Measurements from ENCODE around the gene RAC2.

DNA sequence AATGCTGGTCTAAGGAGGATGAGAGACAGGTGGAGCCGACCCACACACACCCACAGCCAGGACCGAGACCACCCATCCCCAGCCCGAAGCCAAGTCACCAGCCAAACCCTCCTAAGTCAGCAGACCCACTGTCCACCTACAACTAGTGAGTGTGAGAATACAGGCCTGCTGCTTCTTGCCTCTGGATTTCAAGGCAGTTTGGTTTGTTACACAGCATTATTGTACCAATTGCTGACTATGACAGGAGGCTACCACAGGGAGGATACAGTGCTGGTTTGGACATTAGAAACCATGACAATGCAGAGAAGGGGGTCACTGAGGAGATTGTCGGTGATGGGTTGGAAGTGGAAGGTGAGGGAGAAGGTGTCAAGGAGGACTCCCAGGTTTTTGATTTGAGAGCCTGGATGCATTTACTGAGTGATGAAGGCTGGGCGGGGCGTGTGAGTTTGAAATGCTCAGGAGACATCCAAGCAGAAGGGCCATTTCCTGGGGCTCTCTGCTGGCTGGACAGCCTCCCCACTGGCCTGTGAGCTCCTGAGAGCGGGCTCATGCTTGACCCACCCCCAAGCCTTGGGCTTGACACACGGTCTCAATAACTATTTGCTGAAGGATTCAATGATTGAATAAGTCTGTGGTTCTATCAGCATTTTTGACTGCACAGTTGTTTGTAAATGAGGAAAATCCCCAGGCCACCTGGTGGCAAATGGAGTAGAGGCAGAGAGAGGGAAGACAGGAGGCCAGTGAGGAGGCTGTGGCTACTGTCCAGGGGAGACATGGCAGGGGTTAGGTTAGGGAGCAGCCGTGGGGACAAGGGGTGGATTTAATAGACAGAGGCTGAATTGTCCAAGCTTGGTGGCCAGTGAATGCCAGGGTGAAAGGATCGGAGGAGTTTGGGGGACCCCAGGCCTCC, 22.4 kb downstream of the RAC2 start:
- TF ChIP-seq, protein P1, sequence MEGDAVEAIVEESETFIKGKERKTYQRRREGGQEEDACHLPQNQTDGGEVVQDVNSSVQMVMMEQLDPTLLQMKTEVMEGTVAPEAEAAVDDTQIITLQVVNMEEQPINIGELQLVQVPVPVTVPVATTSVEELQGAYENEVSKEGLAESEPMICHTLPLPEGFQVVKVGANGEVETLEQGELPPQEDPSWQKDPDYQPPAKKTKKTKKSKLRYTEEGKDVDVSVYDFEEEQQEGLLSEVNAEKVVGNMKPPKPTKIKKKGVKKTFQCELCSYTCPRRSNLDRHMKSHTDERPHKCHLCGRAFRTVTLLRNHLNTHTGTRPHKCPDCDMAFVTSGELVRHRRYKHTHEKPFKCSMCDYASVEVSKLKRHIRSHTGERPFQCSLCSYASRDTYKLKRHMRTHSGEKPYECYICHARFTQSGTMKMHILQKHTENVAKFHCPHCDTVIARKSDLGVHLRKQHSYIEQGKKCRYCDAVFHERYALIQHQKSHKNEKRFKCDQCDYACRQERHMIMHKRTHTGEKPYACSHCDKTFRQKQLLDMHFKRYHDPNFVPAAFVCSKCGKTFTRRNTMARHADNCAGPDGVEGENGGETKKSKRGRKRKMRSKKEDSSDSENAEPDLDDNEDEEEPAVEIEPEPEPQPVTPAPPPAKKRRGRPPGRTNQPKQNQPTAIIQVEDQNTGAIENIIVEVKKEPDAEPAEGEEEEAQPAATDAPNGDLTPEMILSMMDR (IDR thresholded peaks at IDR 0.05): no peak
- TF ChIP-seq POLR2A (IDR thresholded peaks at IDR 0.05): no peak

All from Peyer's patch (tissue), 4 donors.